ENCODE measurements around the gene IFTAP.

- TF ChIP-seq, protein P1, sequence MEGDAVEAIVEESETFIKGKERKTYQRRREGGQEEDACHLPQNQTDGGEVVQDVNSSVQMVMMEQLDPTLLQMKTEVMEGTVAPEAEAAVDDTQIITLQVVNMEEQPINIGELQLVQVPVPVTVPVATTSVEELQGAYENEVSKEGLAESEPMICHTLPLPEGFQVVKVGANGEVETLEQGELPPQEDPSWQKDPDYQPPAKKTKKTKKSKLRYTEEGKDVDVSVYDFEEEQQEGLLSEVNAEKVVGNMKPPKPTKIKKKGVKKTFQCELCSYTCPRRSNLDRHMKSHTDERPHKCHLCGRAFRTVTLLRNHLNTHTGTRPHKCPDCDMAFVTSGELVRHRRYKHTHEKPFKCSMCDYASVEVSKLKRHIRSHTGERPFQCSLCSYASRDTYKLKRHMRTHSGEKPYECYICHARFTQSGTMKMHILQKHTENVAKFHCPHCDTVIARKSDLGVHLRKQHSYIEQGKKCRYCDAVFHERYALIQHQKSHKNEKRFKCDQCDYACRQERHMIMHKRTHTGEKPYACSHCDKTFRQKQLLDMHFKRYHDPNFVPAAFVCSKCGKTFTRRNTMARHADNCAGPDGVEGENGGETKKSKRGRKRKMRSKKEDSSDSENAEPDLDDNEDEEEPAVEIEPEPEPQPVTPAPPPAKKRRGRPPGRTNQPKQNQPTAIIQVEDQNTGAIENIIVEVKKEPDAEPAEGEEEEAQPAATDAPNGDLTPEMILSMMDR (IDR thresholded peaks at IDR 0.05 in 8 of 11, conservative IDR thresholded peaks at IDR 0.05 in 3 of 11) = no peak
- no peak for TF ChIP-seq POLR2A (IDR thresholded peaks at IDR 0.05)
Measured at GRCh38 chr11:36609383-36609782, 15.1 kb downstream of the IFTAP start.

Data from spleen (tissue), 7 donors.